Osteoblast (primary cell): ENCODE data around the gene DBNL. TPM values are rescaled to one million over a fixed set of nuclear protein-coding genes. Genes with fewer than 3 reads are reported as not detected.

Experiments used
- DNase-seq: peaks from one replicate; pipeline ENCODE4 v3.0.0; 2011; ENCODE audit warnings: low spot score, mixed read lengths; ENCODE audit not compliant: insufficient read length; ENCODE audit errors: missing footprints
- H2AFZ ChIP-seq: 2 replicates; pipeline ENCODE4 v1.6.0; 2011; ENCODE audit warnings: mild to moderate bottlenecking, low read length
- H3K27ac ChIP-seq: 2 replicates; pipeline ENCODE4 v1.5.1; 2011; ENCODE audit warnings: mild to moderate bottlenecking, low read depth, low read length, moderate library complexity
- H3K27me3 ChIP-seq: 2 replicates; pipeline ENCODE4 v1.6.0; 2012; ENCODE audit warnings: mild to moderate bottlenecking, control low read depth, inconsistent platforms, low read length, moderate library complexity; ENCODE audit not compliant: insufficient read depth
- H3K36me3 ChIP-seq: 2 replicates; pipeline ENCODE4 v1.5.1; 2011; ENCODE audit warnings: mild to moderate bottlenecking, low read length, control low read depth, moderate library complexity; ENCODE audit not compliant: insufficient read depth
- H3K4me1 ChIP-seq: 2 replicates; pipeline ENCODE4 v1.5.1; 2011; ENCODE audit warnings: mild to moderate bottlenecking, low read length, control low read depth, moderate library complexity; ENCODE audit not compliant: insufficient read depth
- H3K4me2 ChIP-seq: 2 replicates; pipeline ENCODE4 v1.6.0; 2011; ENCODE audit warnings: mild to moderate bottlenecking, low read length; ENCODE audit not compliant: insufficient read depth
- H3K4me3 ChIP-seq: fragments of 200-600 bp; sonication (generic); 3 replicates; pipeline ENCODE4 v1.5.1; 2012; ENCODE audit warnings: mild to moderate bottlenecking, low read length, inconsistent platforms; ENCODE audit not compliant: insufficient read depth
- H3K79me2 ChIP-seq: 2 replicates; pipeline ENCODE4 v1.6.0; 2012; ENCODE audit warnings: mild to moderate bottlenecking, low read length, control low read depth, inconsistent platforms; ENCODE audit not compliant: insufficient read depth
- H3K9me3 ChIP-seq: 2 replicates; pipeline ENCODE4 v1.5.1; 2011; ENCODE audit warnings: low read depth, low read length, control low read depth
- H4K20me1 ChIP-seq: 2 replicates; pipeline ENCODE4 v1.6.0; 2012; ENCODE audit warnings: mild to moderate bottlenecking, low read length, control low read depth; ENCODE audit not compliant: insufficient read depth
- CTCF ChIP-seq: IDR thresholded peaks from 2 replicates; pipeline ENCODE4 v1.5.1; 2011; ENCODE audit warnings: mild to moderate bottlenecking, low read depth, low read length, moderate library complexity; ENCODE audit errors: extremely low read depth
- total RNA-seq: library from RNA; depleted of rRNA; stranded (reverse); fragments of >200 nt; gene quantifications from 2 replicates; pipeline ENCODE4 v1.2.3, GENCODE V29; 2012

Gene DBNL
- total RNA-seq, 1 donor, result 105 TPM

- Histone ChIP-seq H3K36me3 (peaks cover 79% of the 10 kb centered on the region), H3K79me2 (peaks cover 52% of the 10 kb centered on the region), H3K27ac (no peak overlapping the region), H3K4me2 (no peak overlapping the region), H3K27me3 (no peaks in the 10 kb centered on the region), H3K9me3 (no peaks in the 10 kb centered on the region), H3K4me1 (peaks cover 18% of the 10 kb centered on the region), H3K4me3 (no peak overlapping the region), H4K20me1 (peaks cover 57% of the 10 kb centered on the region), H2AFZ (no peak overlapping the region)
- no peak for TF ChIP-seq CTCF
- DNase-seq, result peak; percentile 86
These were observed 65.5 kb downstream of the DBNL start for GRCh38 chr7:44109991-44110390.

- Histone ChIP-seq H3K4me2 (no peak overlapping the region), H3K79me2 (peaks cover 42% of the 10 kb centered on the region), H4K20me1 (peaks cover 53% of the 10 kb centered on the region), H3K4me3 (no peak overlapping the region), H3K27me3 (no peaks in the 10 kb centered on the region), H3K9me3 (no peaks in the 10 kb centered on the region), H2AFZ (no peak overlapping the region), H3K27ac (no peak overlapping the region), H3K36me3 (peaks cover 84% of the 10 kb centered on the region), H3K4me1 (peaks cover 9% of the 10 kb centered on the region)
- no peak for TF ChIP-seq CTCF
- peak; percentile 86 for DNase-seq
These were observed 66.5 kb downstream of the DBNL start for GRCh38 chr7:44110719-44111635.

Other genes starting within 250 kb of the DBNL start
- gene MRPS24, start 175.2 kb upstream of the DBNL start, total RNA-seq, result 69.0 and 93.7 TPM in 2 replicates
- gene URGCP, start 138.1 kb upstream of the DBNL start, total RNA-seq, result 28.9 and 30.4 TPM in 2 replicates
- gene UBE2D4, start 118.3 kb upstream of the DBNL start, total RNA-seq, result 19.2 and 22.1 TPM in 2 replicates
- not detected in 2 replicates for gene SPDYE1, start 46.8 kb upstream of the DBNL start, total RNA-seq
- 0.29 and 0.36 TPM in 2 replicates for gene PGAM2, start 20.9 kb downstream of the DBNL start, total RNA-seq
- 35.9 and 40.9 TPM in 2 replicates for gene POLM, start 37.8 kb downstream of the DBNL start, total RNA-seq
- 219 and 267 TPM in 2 replicates for gene AEBP1, start 59.6 kb downstream of the DBNL start, total RNA-seq
- 69.2 and 80.3 TPM in 2 replicates for gene POLD2, start 78.8 kb downstream of the DBNL start, total RNA-seq
- gene MYL7, start 96.6 kb downstream of the DBNL start, total RNA-seq, result not detected in 2 replicates
- gene GCK, start 144.7 kb downstream of the DBNL start, total RNA-seq, result not detected in 2 replicates
- gene YKT6, start 156.3 kb downstream of the DBNL start, total RNA-seq, result 90.1 and 95.2 TPM in 2 replicates